Activated T-helper 1 cell treated with anti-CD3 and anti-CD28 coated beads, Interleukin-12 subunit alpha, Interleukin-12 subunit beta, Interleukin-2, Interleukin-4 antibody, amounts not matched to agents 30 ng/mL and 10 ng/mL and 1 ng/mL, durations not matched to agents 14 hours and 24 hours and 36 hours (primary cell): Measurements from ENCODE around the gene NOL9. TPM values are rescaled to one million over a fixed set of nuclear protein-coding genes. Genes with fewer than 3 reads are reported as not detected.

Experiments
- DNase-seq: peaks from one replicate; pipeline ENCODE4 v3.0.0; 2021; ENCODE audit warnings: low spot score
- H3K27ac Mint-ChIP-seq: one replicate; pipeline ENCODE4 v1.8.0; 2021; ENCODE audit warnings: mild to moderate bottlenecking, mixed read lengths
- H3K27me3 Mint-ChIP-seq: one replicate; pipeline ENCODE4 v1.8.0; 2022; ENCODE audit warnings: mild to moderate bottlenecking, moderate library complexity, mixed read lengths; ENCODE audit not compliant: insufficient read depth
- H3K36me3 Mint-ChIP-seq: one replicate; pipeline ENCODE4 v1.8.0; 2021; ENCODE audit warnings: low read depth, mixed read lengths
- H3K4me1 Mint-ChIP-seq: one replicate; pipeline ENCODE4 v1.8.0; 2021; ENCODE audit warnings: low read depth, mixed read lengths
- H3K4me3 Mint-ChIP-seq: one replicate; pipeline ENCODE4 v1.8.0; 2021; ENCODE audit warnings: mild to moderate bottlenecking, moderate library complexity, mixed read lengths
- H3K9me3 Mint-ChIP-seq: one replicate; pipeline ENCODE4 v1.8.0; 2021; ENCODE audit warnings: mixed read lengths
- intact Hi-C: fragments of 100-400 bp; cut with micrococcal nuclease; formaldehyde crosslinking; loops from one replicate; pipeline ENCODE4 v1.15.1; 2024
- total RNA-seq: library from RNA; stranded (reverse); gene quantifications from 2 replicates; pipeline ENCODE4 v1.2.3, GENCODE V29; 2022

Gene NOL9
- total RNA-seq, 1 donor from 2014 or later: 50.4 TPM

GRCh38 chr1:6587261-6588005, 33.1 kb upstream of the NOL9 start:
- no peak overlapping the region for H3K4me3 Mint-ChIP-seq
- H3K9me3 Mint-ChIP-seq: no peaks in the 10 kb centered on the region
- peaks cover 3% of the 10 kb centered on the region for H3K36me3 Mint-ChIP-seq
- no peak for DNase-seq
- intact Hi-C loops: no loop called here
- peaks cover 12% of the 10 kb centered on the region for H3K4me1 Mint-ChIP-seq
- no peaks in the 10 kb centered on the region for H3K27me3 Mint-ChIP-seq
- H3K27ac Mint-ChIP-seq: no peak overlapping the region

- H3K4me1 Mint-ChIP-seq: peaks cover 21% of the 10 kb centered on the region
- H3K27ac Mint-ChIP-seq: no peak overlapping the region
- H3K36me3 Mint-ChIP-seq: peaks cover 8% of the 10 kb centered on the region
- H3K9me3 Mint-ChIP-seq: no peaks in the 10 kb centered on the region
- no peak for DNase-seq
- H3K27me3 Mint-ChIP-seq: no peaks in the 10 kb centered on the region
- no peak overlapping the region for H3K4me3 Mint-ChIP-seq
- intact Hi-C loops: no loop called here
These were observed 32.1 kb upstream of the NOL9 start for GRCh38 chr1:6586404-6586816.

DNA sequence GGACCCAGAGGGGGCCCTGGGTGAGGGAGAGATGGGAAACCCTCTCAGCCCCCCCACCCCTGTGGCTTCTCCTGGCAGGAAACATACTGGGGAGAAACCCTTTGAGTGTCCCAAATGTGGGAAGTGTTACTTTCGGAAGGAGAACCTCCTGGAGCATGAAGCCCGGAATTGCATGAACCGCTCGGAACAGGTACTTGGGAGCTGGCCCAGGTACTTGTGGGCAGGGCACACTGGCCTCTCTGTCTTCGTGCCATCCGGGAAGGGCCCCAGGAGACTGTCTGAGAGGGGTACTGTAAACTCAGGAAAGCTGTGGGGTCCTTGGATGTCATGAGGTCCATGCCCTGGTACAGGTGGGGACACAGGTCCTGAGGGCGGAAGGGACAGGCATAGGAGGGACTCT, 31.5 kb upstream of the NOL9 start:
- DNase-seq: no peak
- Mint-ChIP-seq H3K36me3 (peaks cover 8% of the 10 kb centered on the region), H3K27me3 (no peaks in the 10 kb centered on the region), H3K27ac (no peak overlapping the region), H3K4me3 (no peak overlapping the region), H3K4me1 (peaks cover 27% of the 10 kb centered on the region), H3K9me3 (no peaks in the 10 kb centered on the region)
- intact Hi-C loops: no loop called here

DNA sequence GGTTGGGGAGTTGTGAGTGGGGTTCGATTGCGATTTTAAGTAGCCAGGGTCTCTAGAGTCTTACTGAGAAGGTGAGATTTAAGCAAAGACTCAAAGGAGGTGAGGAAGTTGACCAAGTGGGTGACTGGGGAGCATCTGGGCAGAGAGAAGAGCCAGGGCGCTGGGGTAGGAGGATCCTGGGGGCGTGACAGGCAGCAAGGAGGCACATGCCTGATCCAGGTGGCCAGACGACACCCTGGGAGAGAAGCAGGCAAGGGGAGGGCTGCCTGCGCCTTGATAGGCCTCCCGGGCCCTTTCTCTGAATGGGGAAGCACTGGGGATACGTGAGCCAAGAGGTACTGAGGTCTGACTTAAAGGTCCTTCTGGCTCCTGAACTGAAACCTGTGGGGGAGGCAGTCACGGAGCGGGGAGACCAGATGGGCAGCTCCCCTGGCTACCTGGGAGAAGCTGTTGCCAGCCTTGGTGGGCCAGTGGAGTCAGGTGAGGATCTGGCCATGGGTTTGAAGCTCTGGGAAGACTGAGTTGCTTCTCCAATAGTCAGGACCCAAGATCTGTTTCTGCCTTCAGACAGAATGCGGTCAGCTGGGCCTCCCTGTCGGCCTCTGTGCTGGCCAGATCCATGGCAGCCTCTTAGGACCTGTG, 30.9 kb upstream of the NOL9 start:
- H3K36me3 Mint-ChIP-seq: peaks cover 8% of the 10 kb centered on the region
- H3K27ac Mint-ChIP-seq: peak overlapping the region; percentile 16
- intact Hi-C loops: no loop called here
- no peaks in the 10 kb centered on the region for H3K9me3 Mint-ChIP-seq
- no peak for DNase-seq
- no peak overlapping the region for H3K4me3 Mint-ChIP-seq
- H3K27me3 Mint-ChIP-seq: no peaks in the 10 kb centered on the region
- peaks cover 32% of the 10 kb centered on the region for H3K4me1 Mint-ChIP-seq

DNA sequence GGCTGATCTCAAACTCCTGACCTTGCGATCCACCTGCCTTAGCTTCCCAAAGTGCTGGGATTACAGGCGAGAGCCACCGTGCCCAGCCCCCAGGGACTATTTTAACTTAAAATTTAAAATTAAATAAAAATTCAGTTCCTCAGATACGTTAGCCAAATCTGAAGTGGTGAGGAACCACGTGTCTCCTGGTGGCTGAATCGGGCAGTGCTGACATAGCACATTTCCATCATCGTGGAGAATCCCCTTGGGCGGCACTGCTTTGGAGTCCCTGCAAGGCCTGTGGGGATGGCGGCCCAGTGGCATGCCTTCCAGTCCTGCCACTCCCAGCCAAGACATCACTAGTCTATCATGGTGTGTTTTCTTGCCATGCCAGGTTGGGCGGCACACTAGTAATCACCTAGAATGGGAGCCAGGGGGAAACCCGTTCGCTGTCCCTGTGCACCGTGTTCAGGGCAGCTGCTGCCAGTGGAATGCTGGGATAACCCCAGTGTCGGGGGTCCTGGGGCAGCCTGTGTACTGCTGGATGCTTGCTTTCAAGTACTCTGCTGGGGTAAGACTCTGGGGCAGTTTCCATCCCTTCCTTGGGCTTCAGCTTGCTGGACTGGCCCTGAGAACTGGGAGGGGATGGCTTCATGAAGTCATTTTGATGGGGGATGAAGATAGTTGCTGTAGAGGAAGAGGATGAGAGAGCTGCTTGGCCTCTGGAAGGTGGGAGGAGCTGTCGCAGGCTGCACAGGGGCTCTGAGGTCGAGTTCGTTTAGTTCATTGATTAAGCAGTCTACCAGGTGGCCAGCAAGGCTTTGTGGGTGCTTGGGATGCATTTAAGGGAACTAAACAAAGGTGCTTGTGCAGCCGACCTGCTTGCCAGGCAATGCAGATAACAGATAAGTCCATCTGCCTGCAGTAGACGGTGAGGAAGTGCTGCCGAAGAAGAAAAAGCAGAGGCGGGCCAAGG, 30.1 kb upstream of the NOL9 start:
- intact Hi-C loops: no loop called here
- peaks cover 36% of the 10 kb centered on the region for H3K4me1 Mint-ChIP-seq
- no peaks in the 10 kb centered on the region for H3K27me3 Mint-ChIP-seq
- peak overlapping the region; percentile 43 for H3K27ac Mint-ChIP-seq
- H3K9me3 Mint-ChIP-seq: no peaks in the 10 kb centered on the region
- H3K36me3 Mint-ChIP-seq: peaks cover 8% of the 10 kb centered on the region
- no peak overlapping the region for H3K4me3 Mint-ChIP-seq
- DNase-seq: no peak

DNA sequence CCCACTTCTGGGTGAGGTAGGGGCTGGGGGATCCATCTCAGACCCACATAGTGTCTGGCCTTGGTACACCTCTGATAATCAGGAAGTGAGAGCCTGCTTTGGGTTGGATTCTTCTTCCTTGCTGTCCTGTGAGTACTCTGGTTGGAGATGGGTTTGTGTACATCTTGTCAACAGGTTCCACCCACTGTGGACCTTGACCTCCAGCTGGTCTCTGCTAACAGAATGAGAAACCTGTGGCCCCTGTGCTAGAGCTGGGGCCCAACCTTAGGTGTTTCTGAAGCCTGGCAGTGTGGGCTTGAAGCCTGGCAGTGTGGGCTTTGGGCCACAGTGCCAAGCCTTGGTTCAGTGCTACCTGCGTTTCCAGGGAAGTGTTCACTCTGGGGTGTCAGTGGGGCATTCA, 28.1 kb upstream of the NOL9 start:
- Mint-ChIP-seq H3K36me3 (peaks cover 8% of the 10 kb centered on the region), H3K27me3 (no peaks in the 10 kb centered on the region), H3K9me3 (no peaks in the 10 kb centered on the region), H3K27ac (peak overlapping the region; percentile 63), H3K4me1 (peaks cover 42% of the 10 kb centered on the region), H3K4me3 (peak overlapping the region; percentile 95)
- no peak for DNase-seq
- intact Hi-C loops: no loop called here

DNA sequence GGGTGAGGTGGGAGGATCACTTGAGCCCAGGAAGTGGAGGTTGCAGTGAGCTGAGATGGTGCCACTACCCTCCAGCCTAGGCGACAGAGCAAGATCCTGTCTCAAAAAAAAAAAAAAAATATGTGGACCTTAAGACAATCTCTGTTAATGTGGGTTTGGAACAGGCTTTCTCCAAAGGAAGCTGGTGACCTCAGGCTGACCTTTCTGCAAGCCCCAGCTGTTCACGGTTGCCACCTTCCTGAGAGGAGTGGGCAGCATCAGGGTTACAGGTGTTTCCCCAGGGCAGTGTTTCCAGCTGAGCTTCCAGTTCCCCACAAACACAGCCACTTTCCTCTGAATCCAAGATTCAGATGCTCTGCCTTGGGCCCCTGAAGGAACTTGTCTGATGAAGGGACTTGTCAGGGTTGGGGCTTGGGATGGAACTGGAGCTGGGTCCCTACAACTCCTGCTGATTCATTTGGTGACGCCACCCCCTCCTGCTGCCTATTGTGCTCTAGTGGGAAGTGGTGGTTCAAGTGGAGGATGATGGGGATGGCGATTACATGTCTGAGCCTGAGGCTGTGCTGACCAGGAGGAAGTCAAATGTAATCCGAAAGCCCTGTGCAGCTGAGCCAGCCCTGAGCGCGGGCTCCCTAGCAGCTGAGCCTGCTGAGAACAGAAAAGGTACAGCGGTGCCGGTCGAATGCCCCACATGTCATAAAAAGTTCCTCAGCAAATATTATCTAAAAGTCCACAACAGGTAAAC, 27.4 kb upstream of the NOL9 start:
- peak overlapping the region; percentile 95 for H3K4me3 Mint-ChIP-seq
- peaks cover 8% of the 10 kb centered on the region for H3K36me3 Mint-ChIP-seq
- no peak overlapping the region for H3K27ac Mint-ChIP-seq
- H3K9me3 Mint-ChIP-seq: no peaks in the 10 kb centered on the region
- H3K27me3 Mint-ChIP-seq: no peaks in the 10 kb centered on the region
- intact Hi-C loops: no loop called here
- peaks cover 42% of the 10 kb centered on the region for H3K4me1 Mint-ChIP-seq
- DNase-seq: no peak

DNA sequence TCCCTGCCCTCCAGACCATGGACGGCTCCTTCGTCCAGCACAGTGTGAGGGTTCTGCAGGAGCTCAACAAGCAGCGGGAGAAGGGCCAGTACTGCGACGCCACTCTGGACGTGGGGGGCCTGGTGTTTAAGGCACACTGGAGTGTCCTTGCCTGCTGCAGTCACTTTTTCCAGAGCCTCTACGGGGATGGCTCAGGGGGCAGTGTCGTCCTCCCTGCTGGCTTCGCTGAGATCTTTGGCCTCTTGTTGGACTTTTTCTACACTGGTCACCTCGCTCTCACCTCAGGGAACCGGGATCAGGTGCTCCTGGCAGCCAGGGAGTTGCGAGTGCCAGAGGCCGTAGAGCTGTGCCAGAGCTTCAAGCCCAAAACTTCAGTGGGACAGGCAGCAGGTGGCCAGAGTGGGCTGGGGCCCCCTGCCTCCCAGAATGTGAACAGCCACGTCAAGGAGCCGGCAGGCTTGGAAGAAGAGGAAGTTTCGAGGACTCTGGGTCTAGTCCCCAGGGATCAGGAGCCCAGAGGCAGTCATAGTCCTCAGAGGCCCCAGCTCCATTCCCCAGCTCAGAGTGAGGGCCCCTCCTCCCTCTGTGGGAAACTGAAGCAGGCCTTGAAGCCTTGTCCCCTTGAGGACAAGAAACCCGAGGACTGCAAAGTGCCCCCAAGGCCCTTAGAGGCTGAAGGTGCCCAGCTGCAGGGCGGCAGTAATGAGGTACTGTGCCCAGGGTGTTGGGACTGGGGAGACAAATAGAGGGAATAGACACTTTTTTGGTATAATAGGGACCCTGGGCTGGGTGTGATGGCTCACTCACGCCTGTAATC, 26.5 kb upstream of the NOL9 start:
- H3K9me3 Mint-ChIP-seq: no peaks in the 10 kb centered on the region
- peaks cover 8% of the 10 kb centered on the region for H3K36me3 Mint-ChIP-seq

GRCh38 chr1:6580119-6580592, 25.8 kb upstream of the NOL9 start:
- peaks cover 8% of the 10 kb centered on the region for H3K36me3 Mint-ChIP-seq
- no peaks in the 10 kb centered on the region for H3K9me3 Mint-ChIP-seq
- intact Hi-C loops: no loop called here
- H3K27me3 Mint-ChIP-seq: no peaks in the 10 kb centered on the region
- peak overlapping the region; percentile 98 for H3K27ac Mint-ChIP-seq
- peak overlapping the region; percentile 95 for H3K4me3 Mint-ChIP-seq
- H3K4me1 Mint-ChIP-seq: peaks cover 42% of the 10 kb centered on the region
- DNase-seq: no peak

More for the DNA sequence above, 26.5 kb upstream of the NOL9 start:
- Mint-ChIP-seq H3K4me1 (peaks cover 42% of the 10 kb centered on the region), H3K4me3 (peak overlapping the region; percentile 95), H3K27me3 (no peaks in the 10 kb centered on the region), H3K27ac (peak overlapping the region; percentile 91)
- intact Hi-C loops: no loop called here
- no peak for DNase-seq

- Mint-ChIP-seq H3K27ac (peak within 1 kb of the TSS; percentile 98), H3K4me3 (peak within 1 kb of the TSS; percentile 95), H3K9me3 (no peaks in the 10 kb centered on the region), H3K36me3 (peaks cover 8% of the 10 kb centered on the region), H3K27me3 (no peaks in the 10 kb centered on the region), H3K4me1 (peaks cover 36% of the 10 kb centered on the region)
- intact Hi-C loops: loop anchor here (1.0 kb wide), 4 partner anchors 22 to 46 kb away; partner anchors contain the start of genes NOL9 and PHF13
- peak; percentile 97 for DNase-seq
These were observed 25.2 kb upstream of the NOL9 start, which contains the start of gene ZBTB48 for GRCh38 chr1:6579374-6580118. TSS of gene ZBTB48 (plus strand) at chr1:6579994. CDS start at chr1:6580610, 616 bp downstream.
